Breast epithelium (tissue), 3 donors: Measurements from ENCODE around the gene EFL1.

Source experiments
- CTCF ChIP-seq, 3 donors: fragments of 450-650 bp; IDR thresholded peaks; one replicate each; pipeline ENCODE4 v1.5.1; 2016 to 2017; ENCODE audit warnings: antibody characterized with exemption in 3 of 3, mild to moderate bottlenecking in 3 of 3, moderate library complexity in 3 of 3
- POLR2A ChIP-seq: fragments of 450-650 bp; IDR thresholded peaks from one replicate; pipeline ENCODE4 v1.6.1; 2016; ENCODE audit warnings: antibody characterized with exemption, mild to moderate bottlenecking, moderate library complexity
- POLR2AphosphoS5 ChIP-seq, 3 donors: sonication (generic); formaldehyde crosslinking; IDR thresholded peaks; one replicate each; pipeline ENCODE4 v1.6.1; 2017; ENCODE audit warnings: antibody characterized with exemption in 3 of 3

DNA sequence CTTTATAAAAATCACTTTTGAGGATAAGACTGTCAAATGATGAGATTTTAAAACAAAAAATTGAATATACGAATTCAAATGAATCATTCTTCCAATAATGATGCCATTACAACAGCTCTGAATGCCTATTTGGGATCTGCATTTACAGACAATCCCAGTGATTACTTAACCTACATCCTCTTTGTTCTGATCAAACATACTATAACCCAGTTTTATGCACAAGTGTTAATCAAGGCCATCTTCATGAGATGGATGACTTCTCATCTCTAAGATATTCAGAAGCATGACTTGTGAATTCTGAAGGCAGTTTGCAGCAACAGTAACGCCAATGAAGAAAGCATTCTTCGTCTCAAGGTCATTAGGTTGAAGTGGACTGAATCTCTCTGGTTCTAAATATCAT, 126.4 kb downstream of the EFL1 start:
- no peak for TF ChIP-seq CTCF (IDR thresholded peaks at IDR 0.05)
- no peak for TF ChIP-seq POLR2A
- no peak for TF ChIP-seq POLR2AphosphoS5 (IDR thresholded peaks at IDR 0.05)
